HEK293 (cell line): ENCODE data around the gene PKLR.
"Not testable (repeated sequence)": the region's sequence is repeated elsewhere in the genome, so short reads cannot be mapped to it uniquely, and the experiment has no call there.

Source experiments
- CTCF ChIA-PET: fragments of 350-600 bp; formaldehyde crosslinking; extraction: SDS; loops from one replicate; lab custom pipeline; 2021; ENCODE audit warnings: antibody characterized with exemption; lab: Yijun Ruan, JAX
- POLR2A ChIA-PET: fragments of 300-600 bp; formaldehyde crosslinking; extraction: SDS; loops from one replicate; lab custom pipeline; 2020; ENCODE audit warnings: antibody characterized with exemption, inconsistent platforms; lab: Yijun Ruan, JAX
- H3K27ac ChIP-seq: fragments of 200-500 bp; sonication (Bioruptor generic); 2 replicates; pipeline ENCODE4 v1.5.1; 2014; ENCODE audit warnings: low read depth, low read length, control low read depth, inconsistent platforms; ENCODE audit errors: extremely low read depth
- H3K36me3 ChIP-seq, 2 experiments: fragments of 200-500 bp in 1 of 2; sonication (Bioruptor generic) in 1 of 2; 1 replicate in 1 of 2; 2 replicates in 1 of 2; pipeline ENCODE4 v1.5.1; 2014 to 2017; ENCODE audit warnings: inconsistent platforms in 2 of 2, low read length in 2 of 2; ENCODE audit not compliant: control insufficient read depth in 2 of 2, insufficient read depth in 1 of 2
- H3K4me1 ChIP-seq: fragments of 200-500 bp; sonication (Bioruptor generic); 2 replicates; pipeline ENCODE4 v1.5.1; 2014; ENCODE audit warnings: mild to moderate bottlenecking, low read length, inconsistent platforms; ENCODE audit not compliant: control insufficient read depth, insufficient read depth
- H3K4me3 ChIP-seq: 2 replicates; pipeline ENCODE4 v1.5.1; 2011; ENCODE audit warnings: low read depth, mild to moderate bottlenecking, control low read depth, low read length, moderate library complexity
- H3K9me3 ChIP-seq: fragments of 200-500 bp; sonication (Bioruptor generic); 2 replicates; pipeline ENCODE4 v1.5.1; 2014; ENCODE audit warnings: low read depth, low read length, inconsistent platforms; ENCODE audit not compliant: control insufficient read depth, insufficient read depth
- BCL11B ChIP-seq: fragments of 450-650 bp; formaldehyde crosslinking; IDR thresholded peaks from 2 replicates; pipeline ENCODE4 v1.5.1; 2016; ENCODE audit warnings: low read depth, missing biosample characterization, missing genetic modification characterization
- GLIS2 ChIP-seq: fragments of 450-650 bp; formaldehyde crosslinking; IDR thresholded peaks from 2 replicates; pipeline ENCODE4 v1.5.1; 2016; ENCODE audit warnings: missing biosample characterization, missing genetic modification characterization
- HOXA7 ChIP-seq: sonication (generic); formaldehyde crosslinking; IDR thresholded peaks from 2 replicates; pipeline ENCODE4 v1.8.1; 2022; ENCODE audit warnings: missing genetic modification reagents, borderline replicate concordance
- PRDM1 ChIP-seq: fragments of 450-650 bp; formaldehyde crosslinking; IDR thresholded peaks from 2 replicates; pipeline ENCODE4; 2016; ENCODE audit warnings: missing biosample characterization, missing genetic modification characterization
- SCRT2 ChIP-seq: fragments of 450-650 bp; formaldehyde crosslinking; IDR thresholded peaks from 2 replicates; pipeline ENCODE4 v1.5.1; 2016; ENCODE audit warnings: missing biosample characterization, missing genetic modification characterization
- ZBTB17 ChIP-seq: fragments of 450-650 bp; formaldehyde crosslinking; IDR thresholded peaks from 2 replicates; pipeline ENCODE4 v1.5.1; 2016; ENCODE audit warnings: missing biosample characterization, missing genetic modification characterization
- ZBTB26 ChIP-seq: fragments of 450-650 bp; formaldehyde crosslinking; optimal IDR thresholded peaks from 2 replicates; pipeline ENCODE3; 2016; ENCODE audit warnings: missing biosample characterization, mild to moderate bottlenecking, missing genetic modification characterization
- ZBTB48 ChIP-seq: fragments of 450-650 bp; formaldehyde crosslinking; IDR thresholded peaks from 2 replicates; pipeline ENCODE4 v1.5.1; 2016; ENCODE audit warnings: missing biosample characterization, missing genetic modification characterization
- ZEB2 ChIP-seq: fragments of 450-650 bp; formaldehyde crosslinking; IDR thresholded peaks from 2 replicates; pipeline ENCODE4 v1.5.1; 2016; ENCODE audit warnings: missing biosample characterization, missing genetic modification characterization
- ZFHX2 ChIP-seq: fragments of 450-650 bp; formaldehyde crosslinking; conservative IDR thresholded peaks from 2 replicates; pipeline ENCODE4 v1.5.1; 2016; ENCODE audit warnings: missing biosample characterization, missing genetic modification characterization
- ZNF157 ChIP-seq: fragments of 450-650 bp; formaldehyde crosslinking; IDR thresholded peaks from 2 replicates; pipeline ENCODE4 v1.5.1; 2016; ENCODE audit warnings: missing biosample characterization, missing genetic modification characterization
- ZNF2 ChIP-seq: fragments of 450-650 bp; formaldehyde crosslinking; IDR thresholded peaks from 2 replicates; pipeline ENCODE4 v1.5.1; 2016; ENCODE audit warnings: missing biosample characterization, missing genetic modification characterization
- ZNF274 ChIP-seq, 2 experiments: fragments of 200-500 bp in 1 of 2; fragments of 450-650 bp in 1 of 2; sonication (Bioruptor generic) in 1 of 2; formaldehyde crosslinking in 1 of 2; IDR thresholded peaks; 2 replicates each; pipeline versions ENCODE4 v1.5.1 to v1.6.1; 2014 to 2016; ENCODE audit warnings: borderline replicate concordance in 1 of 2, inconsistent platforms in 1 of 2, low read length in 1 of 2, missing biosample characterization in 1 of 2, missing genetic modification characterization in 1 of 2
- ZNF341 ChIP-seq: fragments of 450-650 bp; formaldehyde crosslinking; IDR thresholded peaks from 2 replicates; pipeline ENCODE4; 2016; ENCODE audit warnings: low read depth, missing biosample characterization, missing genetic modification characterization
- ZNF362 ChIP-seq: fragments of 450-650 bp; formaldehyde crosslinking; IDR thresholded peaks from 2 replicates; pipeline ENCODE4 v1.5.1; 2016; ENCODE audit warnings: missing biosample characterization, missing genetic modification characterization
- ZNF473 ChIP-seq: fragments of 450-650 bp; formaldehyde crosslinking; IDR thresholded peaks from 2 replicates; pipeline ENCODE4 v1.5.1; 2017; ENCODE audit warnings: missing biosample characterization, missing genetic modification characterization
- ZNF488 ChIP-seq: fragments of 450-650 bp; formaldehyde crosslinking; IDR thresholded peaks from 2 replicates; pipeline ENCODE4 v1.5.1; 2016; ENCODE audit warnings: missing biosample characterization, missing genetic modification characterization
- ZNF514 ChIP-seq: fragments of 450-650 bp; formaldehyde crosslinking; IDR thresholded peaks from 2 replicates; pipeline ENCODE4 v1.5.1; 2016; ENCODE audit warnings: missing biosample characterization, missing genetic modification characterization
- ZNF549 ChIP-seq: fragments of 450-650 bp; IDR thresholded peaks from 2 replicates; pipeline ENCODE4 v1.5.1; 2018; ENCODE audit warnings: missing biosample characterization, missing genetic modification characterization, mild to moderate bottlenecking, inconsistent platforms, moderate library complexity
- ZNF561 ChIP-seq: fragments of 450-650 bp; IDR thresholded peaks from 2 replicates; pipeline ENCODE4 v1.5.1; 2018; ENCODE audit warnings: missing biosample characterization, missing genetic modification characterization, borderline replicate concordance
- ZNF580 ChIP-seq: fragments of 450-650 bp; formaldehyde crosslinking; IDR thresholded peaks from 2 replicates; pipeline ENCODE4 v1.5.1; 2016; ENCODE audit warnings: missing biosample characterization, missing genetic modification characterization
- ZNF621 ChIP-seq: fragments of 450-650 bp; formaldehyde crosslinking; IDR thresholded peaks from 2 replicates; pipeline ENCODE4 v1.5.1; 2017; ENCODE audit warnings: missing biosample characterization, missing genetic modification characterization
- ZNF768 ChIP-seq: fragments of 450-650 bp; formaldehyde crosslinking; IDR thresholded peaks from 2 replicates; pipeline ENCODE4 v1.5.1; 2018; ENCODE audit warnings: missing biosample characterization, mild to moderate bottlenecking, missing genetic modification characterization
- ZNF777 ChIP-seq: fragments of 450-650 bp; formaldehyde crosslinking; IDR thresholded peaks from 2 replicates; pipeline ENCODE4 v1.5.1; 2017; ENCODE audit warnings: missing biosample characterization, missing genetic modification characterization, borderline replicate concordance
- ZNF791 ChIP-seq: fragments of 450-650 bp; formaldehyde crosslinking; IDR thresholded peaks from 2 replicates; pipeline ENCODE4 v1.5.1; 2016; ENCODE audit warnings: missing biosample characterization, missing genetic modification characterization

Gene PKLR

GRCh38 chr1:155339515-155340097, 38.4 kb upstream of the PKLR start (continued):
- TF ChIP-seq ZBTB26 = no peak
- peak; percentile 80 for TF ChIP-seq SCRT2 (tag by site-specific recombination)
- no peak for TF ChIP-seq ZFHX2 (tag by site-specific recombination)
- no peak for TF ChIP-seq ZEB2

- H3K4me1 ChIP-seq = no peaks in the 10 kb centered on the region
- ChIA-PET CTCF (interaction anchor here (0.6 to 0.9 kb wide), 2 partner anchors 9 to 91 kb away, joined by 3 to 4 read pairs; no protein-coding TSS in a partner anchor), POLR2A (no interaction called here)
- H3K36me3 ChIP-seq = peaks cover 18 to 66% of the 10 kb centered on the region in 2 experiments
- TF ChIP-seq ZBTB48 (no peak), ZNF580 (tag by site-specific recombination) (no peak), GLIS2 (tag by site-specific recombination) (no peak), ZNF777 (tag by site-specific recombination) (no peak), BCL11B (tag by site-specific recombination) (no peak), ZNF2 (no peak), ZNF621 (tag by site-specific recombination) (no peak), ZNF514 (tag by site-specific recombination) (no peak), ZNF488 (tag by site-specific recombination) (no peak), ZNF768 (tag by site-specific recombination) (no peak), ZEB2 (no peak), HOXA7 (CRISPR knock-in tag) (no peak), ZNF274 (IDR thresholded peaks at IDR 0.05; ENCODE audit: low read length) (no peak), ZNF274 (tag by site-specific recombination; IDR thresholded peaks at IDR 0.05; ENCODE audit: borderline replicate concordance) (no peak), ZNF791 (tag by site-specific recombination) (no peak), ZNF561 (no peak), ZNF157 (no peak), ZNF549 (tag by site-specific recombination) (no peak), ZNF473 (tag by site-specific recombination) (no peak)
- no peaks in the 10 kb centered on the region for H3K9me3 ChIP-seq
- H3K27ac ChIP-seq = no peak overlapping the region
- no peak overlapping the region for H3K4me3 ChIP-seq
Measured at GRCh38 chr1:155334962-155335361, 33.7 kb upstream of the PKLR start.

GRCh38 chr1:155329980-155330598, 28.9 kb upstream of the PKLR start:
- H3K27ac ChIP-seq = no peak overlapping the region
- POLR2A ChIA-PET = interaction anchor here (0.6 to 0.9 kb wide), 2 partner anchors 79 to 202 kb away, joined by 3 read pairs; partner anchors contain the start of gene EFNA1
- H3K4me1 ChIP-seq = 0 out of 2 replicates have a peak, but pooled peaks cover 3% of the 10 kb centered on the region
- no peak for TF ChIP-seq ZNF157
- TF ChIP-seq ZNF362 (tag by site-specific recombination) = peak; percentile 42; the same call in 1 of the 2 replicates
- TF ChIP-seq ZNF341 (tag by site-specific recombination) = no peak
- TF ChIP-seq PRDM1 = peak; percentile 41; the same call in 1 of the 2 replicates
- peak; percentile 69 for TF ChIP-seq ZBTB17 (tag by site-specific recombination)
- peaks cover 23 to 70% of the 10 kb centered on the region in 2 experiments for H3K36me3 ChIP-seq
- CTCF ChIA-PET = no interaction called here
- H3K4me3 ChIP-seq = no peak overlapping the region
- no peaks in the 10 kb centered on the region for H3K9me3 ChIP-seq

GRCh38 chr1:155328856-155329255, 27.6 kb upstream of the PKLR start:
- ChIA-PET CTCF (interaction anchor here (0.6 to 8.4 kb wide), 2 partner anchors 79 to 142 kb away, joined by 3 to 77 read pairs; no protein-coding TSS in a partner anchor), POLR2A (interaction anchor here (0.7 kb wide), 1 partner anchor 77 kb away, joined by 3 read pairs; no protein-coding TSS in a partner anchor)
- H3K4me1 ChIP-seq, H3K4me3 ChIP-seq, H3K27ac ChIP-seq, H3K9me3 ChIP-seq: not testable (repeated sequence)
- peaks cover 23 to 63% of the 10 kb centered on the region in 2 experiments for H3K36me3 ChIP-seq
